ENCODE measurements around the gene ADAMTS2.

The ADAMTS2 gene

GRCh38 chr5:179280095-179280490 is 65.2 kb downstream of the ADAMTS2 start:
- ChIA-PET POLR2A (no interaction called here), CTCF (no interaction called here)
- TF ChIP-seq LEF1 (IDR thresholded peaks at IDR 0.05; ENCODE audit: borderline replicate concordance) (no peak), HDGF (IDR thresholded peaks at IDR 0.05; ENCODE audit: borderline replicate concordance) (no peak), ELF4 (IDR thresholded peaks at IDR 0.05) (no peak), CTBP1 (IDR thresholded peaks at IDR 0.05; ENCODE audit: borderline replicate concordance) (no peak), PKNOX1 (IDR thresholded peaks at IDR 0.05) (no peak), SP1 (IDR thresholded peaks at IDR 0.05) (no peak)
- DNase-seq (ENCODE audit: extremely low spot score), result no peak

GRCh38 chr5:179279347-179280094 is 65.7 kb downstream of the ADAMTS2 start:
- ChIA-PET CTCF (no interaction called here), POLR2A (no interaction called here)
- TF ChIP-seq ARNT (IDR thresholded peaks at IDR 0.05) (no peak), ZNF384 (IDR thresholded peaks at IDR 0.05) (no peak), PKNOX1 (IDR thresholded peaks at IDR 0.05) (no peak), NFRKB (IDR thresholded peaks at IDR 0.05) (no peak), LEF1 (IDR thresholded peaks at IDR 0.05; ENCODE audit: borderline replicate concordance) (no peak), SUZ12 (IDR thresholded peaks at IDR 0.05) (no peak), FOXK2 (IDR thresholded peaks at IDR 0.05) (no peak), HDGF (IDR thresholded peaks at IDR 0.05; ENCODE audit: borderline replicate concordance) (no peak), BHLHE40 (IDR thresholded peaks at IDR 0.05; ENCODE audit: borderline replicate concordance) (no peak), ELF4 (IDR thresholded peaks at IDR 0.05) (no peak), SP1 (IDR thresholded peaks at IDR 0.05) (no peak)
- no peak for DNase-seq (ENCODE audit: extremely low spot score)

- no peak for DNase-seq (ENCODE audit: extremely low spot score)
- no peak for TF ChIP-seq SP1 (IDR thresholded peaks at IDR 0.05)
- POLR2A ChIA-PET, result no interaction called here
- CTCF ChIA-PET, result no interaction called here
Measured at GRCh38 chr5:179278546-179278945, 66.7 kb downstream of the ADAMTS2 start.

- ChIA-PET POLR2A (no interaction called here), CTCF (no interaction called here)
- DNase-seq (ENCODE audit: extremely low spot score), result no peak
- no peak for TF ChIP-seq PKNOX1 (IDR thresholded peaks at IDR 0.05)
- no peak for TF ChIP-seq NFRKB (IDR thresholded peaks at IDR 0.05)
- no peak for TF ChIP-seq FOXK2 (IDR thresholded peaks at IDR 0.05)
- no peak for TF ChIP-seq TARDBP (IDR thresholded peaks at IDR 0.05)
- TF ChIP-seq FOXM1 (IDR thresholded peaks at IDR 0.05; ENCODE audit: borderline replicate concordance), result no peak
- no peak for TF ChIP-seq SUZ12 (IDR thresholded peaks at IDR 0.05)
- no peak for TF ChIP-seq FOXA1 (IDR thresholded peaks at IDR 0.05)
- no peak for TF ChIP-seq CTBP1 (IDR thresholded peaks at IDR 0.05; ENCODE audit: borderline replicate concordance)
- no peak for TF ChIP-seq ELF4 (IDR thresholded peaks at IDR 0.05)
- TF ChIP-seq ZNF384 (IDR thresholded peaks at IDR 0.05), result no peak
- TF ChIP-seq LEF1 (IDR thresholded peaks at IDR 0.05; ENCODE audit: borderline replicate concordance), result no peak
- TF ChIP-seq L3MBTL2 (conservative IDR thresholded peaks at IDR 0.05), result no peak
Measured at GRCh38 chr5:179278119-179278518, 67.1 kb downstream of the ADAMTS2 start.

- TF ChIP-seq PKNOX1 (IDR thresholded peaks at IDR 0.05), result no peak
- TF ChIP-seq ELF4 (IDR thresholded peaks at IDR 0.05), result no peak
- TF ChIP-seq FOXM1 (IDR thresholded peaks at IDR 0.05; ENCODE audit: borderline replicate concordance), result no peak
- no peak for TF ChIP-seq TARDBP (IDR thresholded peaks at IDR 0.05)
- no peak for TF ChIP-seq HDGF (IDR thresholded peaks at IDR 0.05; ENCODE audit: borderline replicate concordance)
- TF ChIP-seq NFRKB (IDR thresholded peaks at IDR 0.05), result no peak
- no peak for TF ChIP-seq ARNT (IDR thresholded peaks at IDR 0.05)
- no peak for TF ChIP-seq BHLHE40 (IDR thresholded peaks at IDR 0.05; ENCODE audit: borderline replicate concordance)
- TF ChIP-seq FOXA1 (IDR thresholded peaks at IDR 0.05), result no peak
- TF ChIP-seq FOXK2 (IDR thresholded peaks at IDR 0.05), result no peak
- TF ChIP-seq L3MBTL2 (conservative IDR thresholded peaks at IDR 0.05), result no peak
- no peak for TF ChIP-seq SP1 (IDR thresholded peaks at IDR 0.05)
- TF ChIP-seq CTBP1 (IDR thresholded peaks at IDR 0.05; ENCODE audit: borderline replicate concordance), result no peak
- no peak for TF ChIP-seq ZNF384 (IDR thresholded peaks at IDR 0.05)
- TF ChIP-seq LEF1 (IDR thresholded peaks at IDR 0.05; ENCODE audit: borderline replicate concordance), result no peak
- TF ChIP-seq SUZ12 (IDR thresholded peaks at IDR 0.05), result no peak
- DNase-seq (ENCODE audit: extremely low spot score), result no peak
- CTCF ChIA-PET, result interaction anchor here (0.6 kb wide), 1 partner anchor 21 kb away, joined by 3 read pairs; no protein-coding TSS in a partner anchor
- POLR2A ChIA-PET, result no interaction called here
Measured at GRCh38 chr5:179276838-179277395, 68.3 kb downstream of the ADAMTS2 start.
